KMS-11 (cell line): ENCODE data around the gene PDE3A.

Source experiments
- H2AFZ ChIP-seq: fragments of 200-600 bp; sonication (generic); 2 replicates; pipeline ENCODE4 v1.6.1; 2016; ENCODE audit warnings: antibody characterized with exemption, mixed run types, low read depth
- H3K27ac ChIP-seq: fragments of 200-600 bp; sonication (generic); 2 replicates; pipeline ENCODE4 v1.6.1; 2016; ENCODE audit warnings: mild to moderate bottlenecking, mixed run types
- H3K27me3 ChIP-seq: fragments of 200-600 bp; sonication (generic); 2 replicates; pipeline ENCODE4 v1.6.1; 2017; ENCODE audit warnings: mild to moderate bottlenecking, low read depth, mixed run types, moderate library complexity; ENCODE audit not compliant: insufficient read depth
- H3K36me3 ChIP-seq: fragments of 200-600 bp; sonication (generic); 2 replicates; pipeline ENCODE4 v1.6.1; 2017; ENCODE audit warnings: mild to moderate bottlenecking, mixed run types; ENCODE audit not compliant: insufficient read depth
- H3K4me1 ChIP-seq: fragments of 200-600 bp; sonication (generic); 2 replicates; pipeline ENCODE4 v1.6.1; 2016; ENCODE audit warnings: mild to moderate bottlenecking, low read depth, mixed run types; ENCODE audit not compliant: poor library complexity, severe bottlenecking
- H3K4me2 ChIP-seq: fragments of 200-600 bp; sonication (generic); 2 replicates; pipeline ENCODE4 v1.7.0; 2016; ENCODE audit warnings: mild to moderate bottlenecking, mixed run types
- H3K4me3 ChIP-seq: fragments of 200-600 bp; sonication (generic); IDR thresholded peaks from 2 replicates; pipeline ENCODE4 v1.6.1; 2017; ENCODE audit warnings: low read depth, low read length, mixed read lengths; ENCODE audit not compliant: insufficient read depth
- H3K79me2 ChIP-seq: fragments of 200-600 bp; sonication (generic); 2 replicates; pipeline ENCODE4 v1.6.1; 2016; ENCODE audit warnings: low read depth, mixed run types; ENCODE audit not compliant: insufficient read depth
- H3K9ac ChIP-seq: fragments of 200-600 bp; sonication (generic); 2 replicates; pipeline ENCODE4 v1.6.1; 2016; ENCODE audit warnings: mild to moderate bottlenecking, mixed run types
- H4K20me1 ChIP-seq: fragments of 200-600 bp; sonication (generic); 2 replicates; pipeline ENCODE4 v1.6.1; 2016; ENCODE audit warnings: mild to moderate bottlenecking, mixed run types; ENCODE audit not compliant: insufficient read depth
- TF ChIP-seq, protein P1 (sequence below): fragments of 200-600 bp; sonication (generic); conservative IDR thresholded peaks from 2 replicates; pipeline ENCODE4 v1.6.1; 2017; ENCODE audit warnings: low read depth, mild to moderate bottlenecking, antibody characterized with exemption, low read length, moderate library complexity, mixed read lengths

PDE3A gene

DNA sequence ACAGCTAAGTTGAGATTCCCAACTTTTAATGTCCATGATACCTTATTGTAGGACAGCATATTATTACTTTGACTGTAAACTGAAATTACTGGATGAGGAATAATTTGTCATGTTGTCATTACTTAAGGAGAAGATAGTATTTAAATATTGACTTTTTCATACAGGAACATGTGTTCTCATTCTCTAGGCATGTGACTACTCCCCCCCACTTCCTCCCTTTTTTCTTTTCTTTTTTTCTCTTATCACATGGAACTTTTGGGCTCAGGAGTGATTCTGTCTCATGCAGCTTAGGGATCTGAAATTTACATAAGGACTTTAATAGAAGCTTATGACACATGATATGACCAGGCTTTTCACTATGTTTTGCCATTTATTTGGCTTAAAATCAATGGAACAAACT is 199.1 kb downstream of the PDE3A start:
- Histone ChIP-seq H3K36me3 (no peaks in the 10 kb centered on the region), H3K4me2 (no peak overlapping the region), H3K27me3 (no peaks in the 10 kb centered on the region), H3K4me3 (no peak overlapping the region), H3K79me2 (no peaks in the 10 kb centered on the region), H3K27ac (no peak overlapping the region), H2AFZ (no peak overlapping the region), H3K4me1 (no peaks in the 10 kb centered on the region), H3K9ac (no peak overlapping the region), H4K20me1 (no peaks in the 10 kb centered on the region)
- TF ChIP-seq, protein P1, sequence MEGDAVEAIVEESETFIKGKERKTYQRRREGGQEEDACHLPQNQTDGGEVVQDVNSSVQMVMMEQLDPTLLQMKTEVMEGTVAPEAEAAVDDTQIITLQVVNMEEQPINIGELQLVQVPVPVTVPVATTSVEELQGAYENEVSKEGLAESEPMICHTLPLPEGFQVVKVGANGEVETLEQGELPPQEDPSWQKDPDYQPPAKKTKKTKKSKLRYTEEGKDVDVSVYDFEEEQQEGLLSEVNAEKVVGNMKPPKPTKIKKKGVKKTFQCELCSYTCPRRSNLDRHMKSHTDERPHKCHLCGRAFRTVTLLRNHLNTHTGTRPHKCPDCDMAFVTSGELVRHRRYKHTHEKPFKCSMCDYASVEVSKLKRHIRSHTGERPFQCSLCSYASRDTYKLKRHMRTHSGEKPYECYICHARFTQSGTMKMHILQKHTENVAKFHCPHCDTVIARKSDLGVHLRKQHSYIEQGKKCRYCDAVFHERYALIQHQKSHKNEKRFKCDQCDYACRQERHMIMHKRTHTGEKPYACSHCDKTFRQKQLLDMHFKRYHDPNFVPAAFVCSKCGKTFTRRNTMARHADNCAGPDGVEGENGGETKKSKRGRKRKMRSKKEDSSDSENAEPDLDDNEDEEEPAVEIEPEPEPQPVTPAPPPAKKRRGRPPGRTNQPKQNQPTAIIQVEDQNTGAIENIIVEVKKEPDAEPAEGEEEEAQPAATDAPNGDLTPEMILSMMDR = no peak

DNA sequence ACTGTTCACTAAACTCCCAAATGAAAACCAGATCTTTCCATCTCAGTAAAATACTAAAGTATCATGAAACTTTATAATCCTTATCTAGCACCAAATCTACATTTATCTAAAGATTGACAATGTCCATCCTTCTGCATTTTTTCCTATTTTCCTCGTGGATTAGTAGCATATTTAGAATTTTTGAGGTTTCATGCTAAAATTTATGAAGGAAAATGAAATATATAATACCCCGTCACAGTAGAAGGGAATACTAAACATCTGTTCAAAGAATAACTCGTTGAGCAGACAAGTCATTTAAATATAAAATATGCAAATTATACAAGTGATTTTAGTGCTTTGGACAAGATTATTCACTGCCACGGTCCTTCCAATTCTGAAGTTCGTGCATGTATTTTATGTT is 204.1 kb downstream of the PDE3A start:
- Histone ChIP-seq H3K4me3 (no peak overlapping the region), H3K4me2 (no peak overlapping the region), H2AFZ (no peak overlapping the region), H3K36me3 (no peaks in the 10 kb centered on the region), H3K79me2 (no peaks in the 10 kb centered on the region), H3K27me3 (no peaks in the 10 kb centered on the region), H4K20me1 (no peaks in the 10 kb centered on the region), H3K4me1 (no peaks in the 10 kb centered on the region), H3K27ac (no peak overlapping the region), H3K9ac (no peak overlapping the region)
- TF ChIP-seq, protein P1 = no peak

DNA sequence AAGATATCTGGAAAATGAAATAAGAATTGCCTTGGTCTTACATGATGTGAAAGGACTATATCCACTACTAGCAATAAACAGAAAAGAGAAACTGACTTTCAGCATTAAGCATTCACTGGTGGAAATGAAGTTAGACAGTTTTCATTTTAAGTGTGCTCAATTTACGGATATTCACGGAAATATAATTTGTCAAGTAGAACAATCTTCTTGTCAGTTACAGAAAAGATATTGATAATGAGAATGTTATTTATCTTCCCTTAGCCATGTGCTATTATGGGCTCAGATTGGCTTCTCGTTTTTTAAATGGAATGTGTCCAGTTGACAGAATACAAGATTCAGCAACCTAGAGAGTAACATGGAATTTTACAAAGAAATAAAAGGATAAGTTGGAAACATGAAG is 208.2 kb downstream of the PDE3A start:
- Histone ChIP-seq H3K36me3 (no peaks in the 10 kb centered on the region), H3K4me2 (no peak overlapping the region), H3K27me3 (no peaks in the 10 kb centered on the region), H3K79me2 (no peaks in the 10 kb centered on the region), H3K4me3 (no peak overlapping the region), H3K9ac (no peak overlapping the region), H4K20me1 (no peaks in the 10 kb centered on the region), H3K4me1 (no peaks in the 10 kb centered on the region), H3K27ac (no peak overlapping the region), H2AFZ (no peak overlapping the region)
- TF ChIP-seq, protein P1 = no peak

DNA sequence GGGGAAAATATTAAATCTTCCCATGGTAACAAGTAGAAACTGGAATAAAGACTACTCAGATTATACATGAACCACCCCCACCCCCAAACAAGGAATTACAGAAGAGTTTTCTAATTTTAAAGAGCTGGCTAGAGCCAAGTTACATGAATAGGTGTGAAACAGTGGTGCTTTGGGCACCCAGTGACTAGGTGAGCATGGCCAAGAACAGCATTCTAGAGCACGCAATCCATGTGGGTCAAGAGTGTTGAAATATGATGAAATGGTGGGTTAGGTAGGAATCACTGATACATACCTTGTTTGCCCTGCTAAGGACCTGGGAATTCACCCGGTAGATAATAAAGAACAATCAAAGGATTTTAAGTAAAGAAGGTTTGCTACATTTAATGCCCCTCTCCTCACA is 208.7 kb downstream of the PDE3A start:
- no peak overlapping the region for H2AFZ ChIP-seq

More for the DNA sequence above, 208.7 kb downstream of the PDE3A start:
- no peak overlapping the region for H3K27ac ChIP-seq
- H3K4me3 ChIP-seq = no peak overlapping the region
- TF ChIP-seq, protein P1 = no peak
- no peaks in the 10 kb centered on the region for H3K4me1 ChIP-seq
- no peak overlapping the region for H3K9ac ChIP-seq
- no peaks in the 10 kb centered on the region for H3K27me3 ChIP-seq
- H3K79me2 ChIP-seq = no peaks in the 10 kb centered on the region
- H3K4me2 ChIP-seq = no peak overlapping the region
- no peaks in the 10 kb centered on the region for H4K20me1 ChIP-seq
- no peaks in the 10 kb centered on the region for H3K36me3 ChIP-seq
